Activated naive CD8-positive, alpha-beta T cell (primary cell): ENCODE measurements around the gene SUGCT.

Experiments used
- H3K27ac Mint-ChIP-seq: one replicate; pipeline ENCODE4 v1.8.0; 2021; ENCODE audit warnings: mixed read lengths
- H3K27me3 Mint-ChIP-seq: one replicate; pipeline ENCODE4 v1.8.0; 2021; ENCODE audit warnings: mixed read lengths
- H3K36me3 Mint-ChIP-seq: one replicate; pipeline ENCODE4 v1.8.0; 2021; ENCODE audit warnings: mixed read lengths
- H3K4me1 Mint-ChIP-seq: one replicate; pipeline ENCODE4 v1.8.0; 2021; ENCODE audit warnings: low read depth, mixed read lengths
- H3K4me3 Mint-ChIP-seq: one replicate; pipeline ENCODE4 v1.8.0; 2021; ENCODE audit warnings: mild to moderate bottlenecking, mixed read lengths
- H3K9me3 Mint-ChIP-seq: one replicate; pipeline ENCODE4 v1.8.0; 2021; ENCODE audit warnings: low read depth, mixed read lengths

The SUGCT gene

DNA sequence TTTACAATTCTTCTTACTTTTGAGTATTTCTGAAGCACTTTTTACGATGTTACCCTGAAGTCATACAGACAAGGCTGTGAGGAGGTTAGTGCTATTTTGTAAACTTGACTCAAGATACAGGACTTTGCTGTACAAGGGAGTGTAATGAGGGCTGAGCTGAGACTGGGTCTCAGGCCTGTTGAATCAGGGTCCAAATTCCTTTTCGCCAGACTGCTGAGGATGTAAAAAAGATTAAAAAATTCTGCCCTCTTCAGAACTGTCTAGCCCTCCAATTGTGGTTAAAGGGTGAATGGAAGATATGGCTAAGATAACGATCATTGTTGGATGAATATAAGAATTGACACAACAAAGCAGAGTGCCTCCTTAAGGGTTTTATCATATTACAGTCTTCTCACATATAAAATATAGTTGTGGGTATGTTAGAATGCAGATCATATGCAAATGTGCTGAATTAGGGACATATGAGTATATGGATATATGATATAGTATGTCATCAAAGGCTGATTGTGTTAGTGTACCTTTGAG is 165.4 kb downstream of the SUGCT start:
- no peaks in the 10 kb centered on the region for H3K9me3 Mint-ChIP-seq
- no peak overlapping the region for H3K27ac Mint-ChIP-seq
- peaks cover 4% of the 10 kb centered on the region for H3K4me1 Mint-ChIP-seq
- no peak overlapping the region for H3K4me3 Mint-ChIP-seq
- peaks cover 2% of the 10 kb centered on the region for H3K27me3 Mint-ChIP-seq
- H3K36me3 Mint-ChIP-seq = peaks cover 7% of the 10 kb centered on the region

DNA sequence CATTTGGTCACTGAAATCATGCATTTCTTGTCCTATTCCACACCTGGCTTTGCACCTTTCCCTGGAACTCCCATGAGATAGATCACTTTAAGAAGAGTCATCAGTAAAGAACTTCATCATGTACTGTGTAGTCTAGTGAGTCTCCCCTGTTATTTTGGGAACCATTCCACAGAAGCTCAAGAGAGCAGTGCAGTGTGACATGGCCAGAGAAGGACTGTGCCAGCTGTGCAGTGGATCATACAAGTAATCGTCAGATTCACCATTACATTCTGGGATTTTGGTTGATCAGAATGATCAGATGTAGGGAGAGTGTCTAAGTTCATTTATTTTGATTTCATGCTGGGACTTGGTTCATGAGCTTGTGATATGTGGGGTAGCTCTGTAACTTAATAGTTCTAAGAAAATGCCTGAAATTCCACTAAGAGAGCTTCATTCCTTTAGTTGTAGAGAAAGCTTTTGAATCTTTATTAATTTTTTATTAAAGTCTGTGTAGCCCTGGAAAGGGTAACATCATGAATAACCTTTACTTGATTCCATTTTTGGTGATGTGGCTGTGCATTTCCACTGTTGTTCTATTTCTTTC is 166.8 kb downstream of the SUGCT start:
- Mint-ChIP-seq H3K9me3 (no peaks in the 10 kb centered on the region), H3K4me1 (peaks cover 4% of the 10 kb centered on the region), H3K4me3 (no peak overlapping the region), H3K27me3 (peaks cover 2% of the 10 kb centered on the region), H3K36me3 (peaks cover 7% of the 10 kb centered on the region), H3K27ac (no peak overlapping the region)

DNA sequence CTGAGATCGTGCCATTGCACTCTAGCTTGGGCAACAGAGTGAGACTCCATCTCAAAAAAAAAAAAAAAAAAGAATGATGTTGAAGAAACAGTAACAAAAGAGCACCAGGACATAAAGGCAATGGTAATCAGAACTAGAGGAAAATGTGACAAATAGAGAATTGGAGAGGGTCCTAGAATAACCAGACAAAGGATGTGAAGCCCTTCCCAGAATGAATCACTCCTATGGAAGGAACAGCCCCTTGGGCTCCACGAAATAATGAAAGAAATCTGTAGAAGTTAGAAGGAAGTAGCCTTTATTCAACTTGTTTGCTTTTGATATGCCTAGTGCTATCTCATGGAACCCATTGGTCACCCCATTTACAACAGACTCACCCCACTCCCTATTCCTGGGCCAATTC is 169.2 kb downstream of the SUGCT start:
- Mint-ChIP-seq H3K4me1 (peaks cover 1% of the 10 kb centered on the region), H3K27me3 (peaks cover 2% of the 10 kb centered on the region), H3K4me3 (no peak overlapping the region), H3K27ac (no peak overlapping the region), H3K9me3 (no peaks in the 10 kb centered on the region), H3K36me3 (peaks cover 7% of the 10 kb centered on the region)

DNA sequence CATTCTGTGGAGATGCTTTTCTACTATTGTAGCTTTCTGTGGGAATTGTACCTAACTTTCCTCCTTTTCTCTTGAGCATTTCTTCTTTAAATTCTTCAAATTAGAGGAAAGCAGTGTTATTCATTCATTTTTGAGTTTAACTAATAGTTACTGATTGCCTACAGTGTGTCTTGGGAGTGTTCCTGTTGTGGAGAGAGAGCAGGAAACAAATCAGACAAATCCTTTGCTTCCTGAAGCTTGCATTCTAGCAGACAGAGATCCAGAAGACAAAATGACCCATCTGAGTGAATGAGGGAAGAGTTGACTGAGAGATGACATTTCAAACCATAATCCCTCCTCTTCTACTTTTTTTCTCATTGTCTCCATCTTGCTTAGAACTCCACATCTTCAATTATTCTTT is 170.4 kb downstream of the SUGCT start:
- H3K9me3 Mint-ChIP-seq = no peaks in the 10 kb centered on the region
- no peak overlapping the region for H3K27ac Mint-ChIP-seq
- peaks cover 7% of the 10 kb centered on the region for H3K36me3 Mint-ChIP-seq
- H3K4me1 Mint-ChIP-seq = no peaks in the 10 kb centered on the region
- no peak overlapping the region for H3K4me3 Mint-ChIP-seq
- peaks cover 2% of the 10 kb centered on the region for H3K27me3 Mint-ChIP-seq

DNA sequence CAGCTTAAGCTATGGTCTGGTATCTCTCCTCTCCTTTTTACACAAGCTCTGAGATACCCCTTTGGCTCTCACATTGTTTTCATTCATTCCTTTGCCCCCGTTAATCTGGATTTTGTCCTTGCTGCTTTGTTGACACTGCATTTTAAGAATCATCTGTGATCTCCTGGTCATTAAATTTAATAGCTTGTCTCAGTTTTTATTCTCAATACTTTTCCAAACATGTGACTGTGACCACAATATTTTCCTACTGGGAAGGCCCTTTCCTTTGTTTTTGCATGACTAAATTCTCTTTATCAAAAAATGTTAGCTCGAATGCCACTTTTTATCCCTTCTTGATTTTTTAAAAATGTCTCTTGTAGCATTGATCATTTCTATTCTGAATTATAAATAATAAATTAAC is 171.2 kb downstream of the SUGCT start:
- Mint-ChIP-seq H3K27ac (no peak overlapping the region), H3K9me3 (no peaks in the 10 kb centered on the region), H3K4me3 (no peak overlapping the region), H3K4me1 (no peaks in the 10 kb centered on the region), H3K36me3 (peaks cover 7% of the 10 kb centered on the region), H3K27me3 (peaks cover 2% of the 10 kb centered on the region)

DNA sequence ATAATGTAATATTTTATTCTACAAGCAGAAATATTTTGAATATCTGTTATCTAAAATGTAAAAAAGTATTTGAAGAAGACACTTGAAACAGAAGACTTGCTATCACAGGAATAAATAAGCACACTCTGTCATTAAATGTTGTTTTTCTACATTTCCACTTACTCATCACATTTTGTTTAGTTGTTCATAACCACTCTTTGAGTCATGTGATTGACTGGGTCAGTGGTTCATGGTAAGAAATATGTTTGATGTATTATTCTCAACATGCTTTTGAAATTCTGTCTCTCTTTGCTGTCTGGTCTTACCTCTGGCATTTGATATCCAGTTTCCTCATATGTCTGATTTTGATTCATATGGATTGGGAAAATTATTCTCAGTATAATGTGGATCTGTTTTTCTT is 171.8 kb downstream of the SUGCT start:
- Mint-ChIP-seq H3K9me3 (no peaks in the 10 kb centered on the region), H3K27ac (no peak overlapping the region), H3K27me3 (peaks cover 2% of the 10 kb centered on the region), H3K4me1 (no peaks in the 10 kb centered on the region), H3K36me3 (peaks cover 4% of the 10 kb centered on the region), H3K4me3 (no peak overlapping the region)

DNA sequence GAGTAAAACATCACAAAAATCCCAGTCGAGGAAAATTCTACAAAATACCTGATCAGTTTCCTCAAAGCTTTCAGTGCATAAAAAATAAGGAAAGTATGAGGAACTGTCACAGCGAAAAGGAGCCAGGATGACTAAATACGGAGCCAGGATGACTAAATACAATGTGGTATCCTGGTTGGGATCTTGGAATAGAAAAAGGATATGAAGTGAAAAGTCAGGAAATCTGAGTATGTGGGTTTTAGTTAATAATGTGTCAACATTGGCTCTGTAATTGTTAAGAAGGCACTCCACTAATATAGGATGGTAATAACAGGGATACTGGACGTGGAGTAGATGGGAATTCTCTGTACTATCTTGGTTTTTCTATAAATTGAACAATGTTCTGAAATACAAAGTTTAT is 175.5 kb downstream of the SUGCT start:
- H3K4me3 Mint-ChIP-seq = no peak overlapping the region
- H3K4me1 Mint-ChIP-seq = no peaks in the 10 kb centered on the region
- H3K27ac Mint-ChIP-seq = no peak overlapping the region
- H3K9me3 Mint-ChIP-seq = no peaks in the 10 kb centered on the region
- no peaks in the 10 kb centered on the region for H3K36me3 Mint-ChIP-seq
- no peaks in the 10 kb centered on the region for H3K27me3 Mint-ChIP-seq

DNA sequence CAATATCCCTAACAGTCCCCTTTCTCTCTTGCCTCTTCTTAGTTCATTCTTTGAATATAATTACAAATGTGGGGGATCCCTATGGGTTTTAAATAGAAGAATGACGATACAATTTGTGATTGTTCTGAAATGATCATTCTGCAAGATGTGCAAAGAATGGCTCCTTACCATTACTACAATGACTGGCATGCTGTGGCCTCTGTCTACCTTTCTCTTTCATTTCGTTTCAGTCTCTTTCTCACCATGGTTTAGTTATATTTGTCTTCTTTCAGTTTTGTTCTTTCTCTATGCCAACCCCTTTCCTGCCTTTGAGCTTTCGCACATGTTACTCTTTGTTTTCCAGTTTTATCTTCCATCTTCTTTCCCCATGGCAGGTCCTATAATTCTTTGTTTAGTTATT is 176.5 kb downstream of the SUGCT start:
- no peaks in the 10 kb centered on the region for H3K36me3 Mint-ChIP-seq
- no peaks in the 10 kb centered on the region for H3K4me1 Mint-ChIP-seq
- no peak overlapping the region for H3K4me3 Mint-ChIP-seq
- H3K27me3 Mint-ChIP-seq = no peaks in the 10 kb centered on the region
- H3K27ac Mint-ChIP-seq = no peak overlapping the region
- H3K9me3 Mint-ChIP-seq = no peaks in the 10 kb centered on the region

DNA sequence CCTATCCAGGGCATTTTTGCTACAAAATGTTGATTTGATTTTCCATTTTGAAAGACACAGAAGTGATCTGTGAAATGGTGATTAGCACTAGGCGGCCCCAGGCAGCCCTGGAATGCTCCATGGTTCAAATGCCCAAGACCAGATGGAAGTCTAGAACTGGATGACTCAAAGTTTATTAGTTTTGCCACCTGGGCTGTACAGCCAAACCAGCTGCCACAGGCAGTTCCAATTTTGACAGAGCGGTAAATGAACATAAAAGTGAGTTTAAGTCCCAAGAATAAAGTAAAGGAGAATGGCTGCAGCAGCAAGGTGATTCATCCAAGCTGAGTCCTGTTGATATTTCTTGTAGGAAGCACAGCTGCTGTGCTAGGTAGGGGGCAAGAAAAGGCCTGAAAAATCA is 180.5 kb downstream of the SUGCT start:
- Mint-ChIP-seq H3K36me3 (peaks cover 6% of the 10 kb centered on the region), H3K4me1 (no peaks in the 10 kb centered on the region), H3K27me3 (no peaks in the 10 kb centered on the region), H3K4me3 (no peak overlapping the region), H3K27ac (no peak overlapping the region), H3K9me3 (no peaks in the 10 kb centered on the region)

DNA sequence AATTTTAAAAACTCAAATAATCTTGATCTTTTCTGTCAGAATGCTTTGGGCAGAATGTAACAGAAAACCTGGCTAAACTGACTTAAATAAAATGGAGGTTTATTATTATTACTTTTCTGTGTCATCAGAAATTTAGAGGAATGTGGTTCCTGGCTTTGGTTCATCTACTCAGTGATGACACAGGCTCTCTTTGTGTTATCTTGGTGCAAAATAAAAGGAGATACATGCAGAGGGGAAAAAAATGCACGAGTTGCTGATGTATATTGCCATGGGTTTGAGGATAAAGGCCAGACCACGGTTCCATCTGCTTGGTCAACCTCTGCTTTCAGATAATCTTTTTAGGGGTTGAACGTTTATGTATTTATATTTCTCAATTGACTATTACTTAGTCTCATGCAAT is 181.4 kb downstream of the SUGCT start:
- H3K36me3 Mint-ChIP-seq = peaks cover 6% of the 10 kb centered on the region

DNA sequence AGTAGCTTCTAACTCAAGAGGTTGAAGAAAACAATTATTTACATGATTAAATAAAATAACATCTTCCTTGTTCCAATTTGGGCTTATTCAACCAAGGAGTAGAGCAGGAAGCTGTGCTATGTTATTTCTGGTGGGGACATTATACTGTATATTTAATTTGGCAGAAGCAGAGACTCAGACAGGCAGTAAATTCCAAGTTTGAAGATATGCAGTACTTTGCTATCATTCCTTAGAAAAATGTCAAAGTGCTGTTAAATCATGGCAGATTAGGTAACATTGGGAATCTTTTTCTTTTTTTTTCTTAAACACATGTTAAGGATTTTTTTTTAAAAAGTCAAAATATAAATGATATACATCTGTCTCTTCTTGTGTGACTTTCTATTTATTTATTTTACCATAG is 190.1 kb downstream of the SUGCT start:
- peaks cover 3% of the 10 kb centered on the region for H3K36me3 Mint-ChIP-seq
- H3K27ac Mint-ChIP-seq = no peak overlapping the region
- H3K4me1 Mint-ChIP-seq = no peaks in the 10 kb centered on the region
- H3K9me3 Mint-ChIP-seq = no peaks in the 10 kb centered on the region
- no peaks in the 10 kb centered on the region for H3K27me3 Mint-ChIP-seq
- H3K4me3 Mint-ChIP-seq = no peak overlapping the region

More for the DNA sequence above, 181.4 kb downstream of the SUGCT start:
- no peaks in the 10 kb centered on the region for H3K27me3 Mint-ChIP-seq
- H3K4me3 Mint-ChIP-seq = no peak overlapping the region
- no peak overlapping the region for H3K27ac Mint-ChIP-seq
- H3K9me3 Mint-ChIP-seq = no peaks in the 10 kb centered on the region
- no peaks in the 10 kb centered on the region for H3K4me1 Mint-ChIP-seq

DNA sequence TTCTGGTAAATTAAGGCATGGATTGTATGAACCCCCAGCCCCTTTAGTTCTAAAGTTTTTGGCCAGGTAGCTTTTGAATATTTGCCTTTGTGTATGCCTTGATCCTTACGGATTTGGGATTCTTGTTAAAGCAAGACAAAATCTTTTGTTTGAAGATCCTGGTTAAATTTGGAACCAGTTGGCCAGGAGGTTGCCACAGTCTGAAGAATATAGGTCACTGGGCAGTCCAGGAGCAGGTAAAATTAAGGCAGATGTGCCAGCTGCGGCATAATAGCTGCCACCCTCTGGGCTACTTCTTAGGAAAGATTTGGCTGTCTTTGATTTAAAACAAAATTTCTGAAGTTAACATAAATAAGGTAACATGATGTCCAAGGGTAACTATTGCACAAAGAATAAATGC is 192.3 kb downstream of the SUGCT start:
- H3K9me3 Mint-ChIP-seq = no peaks in the 10 kb centered on the region
- H3K4me3 Mint-ChIP-seq = no peak overlapping the region
- no peak overlapping the region for H3K27ac Mint-ChIP-seq
- no peaks in the 10 kb centered on the region for H3K27me3 Mint-ChIP-seq
- no peaks in the 10 kb centered on the region for H3K4me1 Mint-ChIP-seq
- peaks cover 3% of the 10 kb centered on the region for H3K36me3 Mint-ChIP-seq

DNA sequence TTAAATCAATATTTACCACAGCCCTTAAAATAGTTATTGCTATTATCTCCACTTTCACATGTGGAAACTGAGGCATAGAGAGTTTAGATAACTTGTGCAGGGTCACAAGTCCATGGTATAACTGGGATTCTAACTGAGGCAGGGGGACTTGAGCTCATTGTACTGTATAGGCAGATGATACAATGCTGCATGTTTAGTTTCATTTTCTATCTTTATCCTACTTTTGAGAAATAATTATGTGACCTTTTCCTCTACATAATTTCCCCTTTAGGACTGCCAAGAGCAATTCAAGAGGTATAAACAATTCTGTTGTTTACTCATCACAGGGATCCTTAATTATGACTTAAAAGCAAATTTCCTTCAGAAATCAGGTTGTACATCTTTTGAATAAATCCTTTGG is 193.1 kb downstream of the SUGCT start:
- H3K36me3 Mint-ChIP-seq = peaks cover 3% of the 10 kb centered on the region
- no peaks in the 10 kb centered on the region for H3K4me1 Mint-ChIP-seq
- no peak overlapping the region for H3K4me3 Mint-ChIP-seq
- no peak overlapping the region for H3K27ac Mint-ChIP-seq
- H3K9me3 Mint-ChIP-seq = no peaks in the 10 kb centered on the region
- H3K27me3 Mint-ChIP-seq = no peaks in the 10 kb centered on the region

DNA sequence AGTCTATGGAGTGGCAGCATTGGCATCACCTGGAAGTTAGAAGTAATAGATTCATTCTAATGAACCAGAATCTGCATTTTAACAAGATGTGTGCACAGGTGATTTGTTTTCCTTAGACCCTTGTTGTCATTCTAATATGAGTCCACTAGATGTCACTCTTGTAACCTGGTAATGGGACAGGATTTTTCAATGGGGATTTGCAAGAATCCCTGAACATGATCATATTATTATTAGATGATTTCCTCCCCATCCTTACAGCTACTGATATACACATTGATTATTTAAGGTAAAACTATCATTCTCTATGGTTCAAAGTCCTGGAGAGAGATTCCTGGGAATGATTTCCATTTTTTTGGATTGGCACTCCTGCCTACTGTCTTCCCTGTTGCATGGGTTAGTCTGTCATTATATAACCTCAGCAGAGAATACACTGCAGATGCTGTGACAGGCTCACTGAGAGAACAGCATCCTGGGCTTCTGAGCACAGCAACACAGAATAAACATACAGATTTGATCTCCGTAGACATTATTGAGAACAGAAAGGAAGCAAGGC is 194.9 kb downstream of the SUGCT start:
- no peaks in the 10 kb centered on the region for H3K36me3 Mint-ChIP-seq
- H3K27me3 Mint-ChIP-seq = no peaks in the 10 kb centered on the region
- H3K27ac Mint-ChIP-seq = no peak overlapping the region
- H3K4me1 Mint-ChIP-seq = no peaks in the 10 kb centered on the region
- no peaks in the 10 kb centered on the region for H3K9me3 Mint-ChIP-seq
- H3K4me3 Mint-ChIP-seq = no peak overlapping the region

DNA sequence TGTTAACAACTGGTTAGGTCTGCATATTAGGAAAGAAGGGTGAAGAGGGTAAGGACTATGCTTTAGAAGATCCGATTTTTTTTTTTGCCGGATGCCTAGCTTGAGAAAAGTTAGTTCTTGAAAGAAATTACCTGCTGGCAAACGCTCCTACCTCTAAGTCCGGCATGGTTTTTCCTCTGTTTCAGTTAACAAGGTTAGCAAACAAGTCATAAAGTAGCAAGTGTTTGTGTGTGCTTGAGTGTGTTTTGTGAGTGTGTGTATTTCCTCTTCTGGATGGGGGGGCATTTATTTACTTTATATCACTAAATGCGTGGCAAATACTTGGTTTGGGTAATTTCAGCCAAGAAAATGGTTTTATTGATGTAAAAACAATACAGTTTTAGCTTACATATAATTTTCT is 195.6 kb downstream of the SUGCT start:
- no peak overlapping the region for H3K4me3 Mint-ChIP-seq
- no peaks in the 10 kb centered on the region for H3K9me3 Mint-ChIP-seq
- H3K36me3 Mint-ChIP-seq = no peaks in the 10 kb centered on the region
- H3K27ac Mint-ChIP-seq = no peak overlapping the region
- H3K27me3 Mint-ChIP-seq = no peaks in the 10 kb centered on the region
- no peaks in the 10 kb centered on the region for H3K4me1 Mint-ChIP-seq

DNA sequence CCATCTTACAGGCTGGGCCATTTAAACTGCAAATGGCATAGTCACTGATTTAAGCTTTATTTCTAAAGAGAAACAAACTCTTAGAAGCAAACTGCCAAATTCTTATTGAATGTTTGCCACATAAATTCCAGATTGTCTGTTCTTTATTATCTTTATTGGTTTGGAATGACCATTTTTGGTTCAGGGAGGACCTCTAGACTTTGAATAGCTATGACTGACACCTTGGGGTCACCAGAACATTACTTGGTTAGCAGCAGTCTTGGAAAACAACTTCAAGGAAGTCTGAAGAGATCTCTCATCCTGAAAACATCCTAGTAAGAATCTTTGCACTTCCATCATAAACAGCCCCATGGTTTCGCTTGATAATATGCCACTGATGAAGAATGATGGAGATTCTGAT is 197.1 kb downstream of the SUGCT start:
- Mint-ChIP-seq H3K36me3 (no peaks in the 10 kb centered on the region), H3K27me3 (no peaks in the 10 kb centered on the region), H3K9me3 (no peaks in the 10 kb centered on the region), H3K4me1 (no peaks in the 10 kb centered on the region), H3K27ac (no peak overlapping the region), H3K4me3 (no peak overlapping the region)
